ENCODE results near the gene CST11. TPM values are rescaled to one million over a fixed set of nuclear protein-coding genes. Genes with fewer than 3 reads are reported as not detected.

The CST11 gene
- polyA plus RNA-seq, 1 donor (not counting 4 experiments of a cell fraction or from before 2014, with no cell fraction given): not detected

DNA sequence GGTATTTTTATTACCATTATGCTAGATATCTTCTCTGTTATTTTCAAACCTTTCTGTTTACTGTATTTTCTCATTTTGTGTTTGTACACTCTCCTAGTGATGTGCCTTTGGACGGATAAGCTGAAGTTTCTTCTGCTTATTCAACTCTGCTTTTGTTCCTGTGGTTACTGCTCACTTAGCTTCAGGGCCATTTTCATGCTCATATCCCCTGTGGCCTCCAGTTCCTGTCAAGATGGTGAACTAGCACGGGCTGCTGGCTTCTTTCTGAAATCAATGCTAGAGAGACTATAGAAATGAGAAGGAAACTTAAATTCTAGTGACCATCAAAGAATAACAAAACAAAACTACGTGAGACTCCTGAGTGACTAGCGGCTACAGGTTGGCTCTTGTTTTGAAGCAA lies 31.4 kb upstream of the CST11 start:
- Histone ChIP-seq H3K79me2 (ENCODE audit: control insufficient read depth, insufficient read depth, low read length) (no peaks in the 10 kb centered on the region), H3K4me2 (ENCODE audit: control insufficient read depth, extremely low read depth, insufficient read depth, low read depth, low read length) (no peak overlapping the region), H3K9me1 (ENCODE audit: control insufficient read depth, extremely low read depth, insufficient read depth, low read length) (no peaks in the 10 kb centered on the region), H4K20me1 (ENCODE audit: control insufficient read depth, extremely low read depth, insufficient read depth, low read length) (no peaks in the 10 kb centered on the region), H3K4me1 (ENCODE audit: control insufficient read depth, extremely low read depth, insufficient read depth, low read length) (peaks cover 3% of the 10 kb centered on the region), H3K27ac (ENCODE audit: control insufficient read depth, insufficient read depth, low read length) (no peak overlapping the region), H2AFZ (ENCODE audit: control insufficient read depth, low read length) (no peak overlapping the region), H3K36me3 (ENCODE audit: control insufficient read depth in 2 of 2, extremely low read depth in 1 of 2, insufficient read depth in 2 of 2, low read length in 2 of 2) (no peaks in the 10 kb centered on the region), H3K9ac (ENCODE audit: control insufficient read depth, extremely low read depth, insufficient read depth, low read length) (no peak overlapping the region), H3K4me3 (ENCODE audit: control insufficient read depth in 2 of 3, extremely low read depth in 1 of 3, insufficient read depth in 2 of 3, low read depth in 1 of 3, low read length in 3 of 3) (no peak overlapping the region), H3K27me3 (ENCODE audit: control insufficient read depth, extremely low read depth, insufficient read depth, low read length) (no peaks in the 10 kb centered on the region), H3K9me3 (ENCODE audit: control insufficient read depth, low read depth, low read length) (no peaks in the 10 kb centered on the region)
- TF ChIP-seq EZH2 (IDR thresholded peaks at IDR 0.05; ENCODE audit: low read length): no peak
- no peak for DNase-seq (ENCODE audit: low read depth, low spot score)
- dilution Hi-C loops (cut with MboI; ENCODE audit: extremely low pct_ligation_motif_present, low sequenced_read_pairs): no loop called here
- no peak for FAIRE-seq

DNA sequence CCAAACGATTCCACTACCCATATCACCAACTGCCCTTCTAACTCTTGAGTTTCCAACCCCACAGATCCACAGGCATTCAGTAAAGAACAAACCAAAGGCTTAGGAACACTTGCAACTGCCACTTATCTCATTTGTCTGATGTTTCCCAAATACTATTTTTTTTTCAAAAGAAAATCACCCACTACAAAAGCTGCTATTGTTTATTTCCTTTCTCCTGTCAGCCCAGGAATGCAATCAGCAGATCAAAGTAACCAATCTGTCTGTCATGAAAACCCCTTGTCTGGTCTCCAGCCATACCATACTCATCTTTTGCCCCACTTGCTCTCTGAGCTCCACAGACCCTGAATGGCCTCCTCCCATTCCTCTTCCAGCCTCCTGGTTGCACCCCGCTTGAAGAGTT lies 29.5 kb upstream of the CST11 start:
- no peak overlapping the region for H3K9ac ChIP-seq (ENCODE audit: control insufficient read depth, extremely low read depth, insufficient read depth, low read length)
- no peak overlapping the region for H3K4me2 ChIP-seq (ENCODE audit: control insufficient read depth, extremely low read depth, insufficient read depth, low read depth, low read length)
- no peaks in the 10 kb centered on the region for H3K9me3 ChIP-seq (ENCODE audit: control insufficient read depth, low read depth, low read length)
- peaks cover 3% of the 10 kb centered on the region for H3K4me1 ChIP-seq (ENCODE audit: control insufficient read depth, extremely low read depth, insufficient read depth, low read length)
- no peaks in the 10 kb centered on the region for H3K36me3 ChIP-seq (ENCODE audit: control insufficient read depth in 2 of 2, extremely low read depth in 1 of 2, insufficient read depth in 2 of 2, low read length in 2 of 2)
- FAIRE-seq (no peak), DNase-seq (ENCODE audit: low read depth, low spot score) (no peak)
- no peak overlapping the region for H2AFZ ChIP-seq (ENCODE audit: control insufficient read depth, low read length)
- TF ChIP-seq, protein P1, sequence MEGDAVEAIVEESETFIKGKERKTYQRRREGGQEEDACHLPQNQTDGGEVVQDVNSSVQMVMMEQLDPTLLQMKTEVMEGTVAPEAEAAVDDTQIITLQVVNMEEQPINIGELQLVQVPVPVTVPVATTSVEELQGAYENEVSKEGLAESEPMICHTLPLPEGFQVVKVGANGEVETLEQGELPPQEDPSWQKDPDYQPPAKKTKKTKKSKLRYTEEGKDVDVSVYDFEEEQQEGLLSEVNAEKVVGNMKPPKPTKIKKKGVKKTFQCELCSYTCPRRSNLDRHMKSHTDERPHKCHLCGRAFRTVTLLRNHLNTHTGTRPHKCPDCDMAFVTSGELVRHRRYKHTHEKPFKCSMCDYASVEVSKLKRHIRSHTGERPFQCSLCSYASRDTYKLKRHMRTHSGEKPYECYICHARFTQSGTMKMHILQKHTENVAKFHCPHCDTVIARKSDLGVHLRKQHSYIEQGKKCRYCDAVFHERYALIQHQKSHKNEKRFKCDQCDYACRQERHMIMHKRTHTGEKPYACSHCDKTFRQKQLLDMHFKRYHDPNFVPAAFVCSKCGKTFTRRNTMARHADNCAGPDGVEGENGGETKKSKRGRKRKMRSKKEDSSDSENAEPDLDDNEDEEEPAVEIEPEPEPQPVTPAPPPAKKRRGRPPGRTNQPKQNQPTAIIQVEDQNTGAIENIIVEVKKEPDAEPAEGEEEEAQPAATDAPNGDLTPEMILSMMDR (optimal IDR thresholded peaks at IDR 0.05 in 1 of 3, IDR thresholded peaks at IDR 0.05 in 1 of 3, conservative IDR thresholded peaks at IDR 0.05 in 1 of 3; ENCODE audit: extremely low read depth in 1 of 3, insufficient read depth in 2 of 3, low read length in 3 of 3): no peak
- TF ChIP-seq EZH2 (IDR thresholded peaks at IDR 0.05; ENCODE audit: low read length): no peak
- H4K20me1 ChIP-seq (ENCODE audit: control insufficient read depth, extremely low read depth, insufficient read depth, low read length): no peaks in the 10 kb centered on the region
- H3K4me3 ChIP-seq (ENCODE audit: control insufficient read depth in 2 of 3, extremely low read depth in 1 of 3, insufficient read depth in 2 of 3, low read depth in 1 of 3, low read length in 3 of 3): no peak overlapping the region
- H3K9me1 ChIP-seq (ENCODE audit: control insufficient read depth, extremely low read depth, insufficient read depth, low read length): no peaks in the 10 kb centered on the region
- no peaks in the 10 kb centered on the region for H3K27me3 ChIP-seq (ENCODE audit: control insufficient read depth, extremely low read depth, insufficient read depth, low read length)
- H3K79me2 ChIP-seq (ENCODE audit: control insufficient read depth, insufficient read depth, low read length): no peaks in the 10 kb centered on the region
- dilution Hi-C loops (cut with MboI; ENCODE audit: extremely low pct_ligation_motif_present, low sequenced_read_pairs): no loop called here
- H3K27ac ChIP-seq (ENCODE audit: control insufficient read depth, insufficient read depth, low read length): no peak overlapping the region

DNA sequence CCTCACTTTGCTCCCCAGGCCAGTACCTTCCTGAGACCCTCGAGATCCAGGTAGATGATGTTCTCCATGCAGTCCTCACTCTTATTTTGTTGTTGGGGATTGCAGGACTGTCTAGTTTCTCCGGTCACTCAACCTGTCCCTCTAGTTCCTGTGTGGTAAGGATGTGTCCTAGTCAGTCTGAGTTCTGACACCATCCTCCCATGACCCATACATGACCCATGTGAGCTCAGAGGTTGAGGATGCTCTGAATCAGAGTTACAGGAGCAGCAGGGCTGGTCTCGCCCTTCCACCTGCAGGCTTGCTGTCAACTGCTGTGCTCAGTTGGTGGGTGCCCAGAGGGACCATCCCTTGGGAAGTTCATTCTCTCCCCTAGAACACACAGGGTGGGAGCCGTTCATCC lies 26.4 kb upstream of the CST11 start:
- H3K27ac ChIP-seq (ENCODE audit: control insufficient read depth, insufficient read depth, low read length): no peak overlapping the region
- no peak for DNase-seq (ENCODE audit: low read depth, low spot score)

More for the DNA sequence above, 26.4 kb upstream of the CST11 start:
- Histone ChIP-seq H4K20me1 (ENCODE audit: control insufficient read depth, extremely low read depth, insufficient read depth, low read length) (no peaks in the 10 kb centered on the region), H3K79me2 (ENCODE audit: control insufficient read depth, insufficient read depth, low read length) (no peaks in the 10 kb centered on the region), H3K4me1 (ENCODE audit: control insufficient read depth, extremely low read depth, insufficient read depth, low read length) (no peaks in the 10 kb centered on the region), H3K4me2 (ENCODE audit: control insufficient read depth, extremely low read depth, insufficient read depth, low read depth, low read length) (no peak overlapping the region), H3K9me1 (ENCODE audit: control insufficient read depth, extremely low read depth, insufficient read depth, low read length) (no peaks in the 10 kb centered on the region), H3K9me3 (ENCODE audit: control insufficient read depth, low read depth, low read length) (no peaks in the 10 kb centered on the region), H3K36me3 (ENCODE audit: control insufficient read depth in 2 of 2, extremely low read depth in 1 of 2, insufficient read depth in 2 of 2, low read length in 2 of 2) (no peaks in the 10 kb centered on the region), H3K9ac (ENCODE audit: control insufficient read depth, extremely low read depth, insufficient read depth, low read length) (no peak overlapping the region), H2AFZ (ENCODE audit: control insufficient read depth, low read length) (no peak overlapping the region), H3K27me3 (ENCODE audit: control insufficient read depth, extremely low read depth, insufficient read depth, low read length) (no peaks in the 10 kb centered on the region), H3K4me3 (ENCODE audit: control insufficient read depth in 2 of 3, extremely low read depth in 1 of 3, insufficient read depth in 2 of 3, low read depth in 1 of 3, low read length in 3 of 3) (no peak overlapping the region)
- TF ChIP-seq EZH2 (IDR thresholded peaks at IDR 0.05; ENCODE audit: low read length): no peak
- TF ChIP-seq, protein P1 (optimal IDR thresholded peaks at IDR 0.05 in 1 of 3, IDR thresholded peaks at IDR 0.05 in 1 of 3, conservative IDR thresholded peaks at IDR 0.05 in 1 of 3; ENCODE audit: extremely low read depth in 1 of 3, insufficient read depth in 2 of 3, low read length in 3 of 3): no peak
- dilution Hi-C loops (cut with MboI; ENCODE audit: extremely low pct_ligation_motif_present, low sequenced_read_pairs): no loop called here
- no peak for FAIRE-seq
